Measurements from ENCODE around the gene KRTAP5-11.
"Not testable (repeated sequence)": the region's sequence is repeated elsewhere in the genome, so short reads cannot be mapped to it uniquely, and the experiment has no call there.

Gene KRTAP5-11

DNA sequence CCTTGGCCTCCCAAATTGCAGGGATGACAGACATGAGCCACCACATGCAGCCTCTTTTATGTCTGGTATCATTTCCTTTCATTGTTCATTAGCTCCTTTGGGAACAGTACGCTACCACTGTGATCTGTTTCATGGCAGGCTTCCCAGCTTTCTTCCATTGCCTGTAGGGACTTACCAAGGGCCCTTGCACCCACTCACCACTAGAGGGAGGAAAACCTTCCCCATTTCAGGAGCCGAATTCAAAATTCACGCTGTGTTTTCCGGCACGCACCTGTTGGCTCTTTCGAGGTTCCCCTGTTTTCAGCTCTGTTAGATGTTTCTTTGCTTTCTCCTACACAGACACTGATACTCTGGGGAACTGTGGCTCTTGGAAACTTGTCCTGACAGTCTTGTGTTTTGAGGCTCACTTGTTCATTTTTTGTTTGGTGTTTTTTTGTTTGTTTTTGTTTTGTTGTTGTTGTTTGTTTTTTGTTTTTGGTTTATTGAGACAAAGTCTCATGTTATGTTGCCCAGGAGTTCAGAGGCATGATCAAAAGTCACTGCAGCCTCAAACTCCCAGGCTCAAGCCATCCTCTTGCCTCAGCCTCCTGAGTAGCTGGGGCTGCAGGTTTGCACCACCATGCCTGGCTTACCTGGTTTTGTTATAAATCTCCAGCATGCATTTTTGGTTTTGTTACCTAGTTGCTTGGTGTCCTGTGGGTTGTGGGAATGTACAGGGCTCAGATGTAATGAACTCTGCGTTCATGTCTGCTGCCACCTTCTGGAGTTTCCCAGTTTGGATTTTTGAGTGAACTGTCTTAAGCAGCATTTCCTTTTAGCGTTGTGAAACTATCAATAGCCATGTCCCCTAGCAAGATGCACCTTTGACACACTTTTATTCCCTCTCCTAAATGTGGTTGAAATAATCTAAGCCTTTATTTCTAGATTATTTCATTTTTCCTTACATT lies 2.3 kb downstream of the KRTAP5-11 start:
- DNase-seq (ENCODE audit: low read depth) = no peak

- DNase-seq (ENCODE audit: low read depth) = not testable (repeated sequence)
Measured at GRCh38 chr11:71579513-71579912, 3.2 kb downstream of the KRTAP5-11 start.

DNA sequence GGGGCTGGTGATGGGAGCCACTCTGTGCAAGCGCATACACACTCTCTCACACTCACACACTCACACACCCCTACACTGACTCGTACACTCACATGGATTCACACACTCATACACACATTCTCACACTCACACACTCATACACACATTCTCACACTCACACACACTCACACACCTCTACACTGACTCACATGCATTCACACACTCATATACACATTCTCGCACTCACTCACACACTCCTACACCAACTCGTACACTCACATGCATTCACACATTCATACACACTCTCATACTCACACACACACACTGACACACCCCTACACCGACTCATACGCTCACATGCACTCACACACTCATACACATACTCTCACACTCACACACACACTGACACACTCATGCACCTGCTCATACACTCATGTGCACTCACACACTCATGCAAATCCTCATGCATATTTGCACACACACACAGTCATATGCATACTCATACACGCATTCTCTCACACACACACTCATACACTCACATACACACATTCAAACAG lies 5.1 kb downstream of the KRTAP5-11 start:
- DNase-seq (ENCODE audit: low read depth) = no peak

DNA sequence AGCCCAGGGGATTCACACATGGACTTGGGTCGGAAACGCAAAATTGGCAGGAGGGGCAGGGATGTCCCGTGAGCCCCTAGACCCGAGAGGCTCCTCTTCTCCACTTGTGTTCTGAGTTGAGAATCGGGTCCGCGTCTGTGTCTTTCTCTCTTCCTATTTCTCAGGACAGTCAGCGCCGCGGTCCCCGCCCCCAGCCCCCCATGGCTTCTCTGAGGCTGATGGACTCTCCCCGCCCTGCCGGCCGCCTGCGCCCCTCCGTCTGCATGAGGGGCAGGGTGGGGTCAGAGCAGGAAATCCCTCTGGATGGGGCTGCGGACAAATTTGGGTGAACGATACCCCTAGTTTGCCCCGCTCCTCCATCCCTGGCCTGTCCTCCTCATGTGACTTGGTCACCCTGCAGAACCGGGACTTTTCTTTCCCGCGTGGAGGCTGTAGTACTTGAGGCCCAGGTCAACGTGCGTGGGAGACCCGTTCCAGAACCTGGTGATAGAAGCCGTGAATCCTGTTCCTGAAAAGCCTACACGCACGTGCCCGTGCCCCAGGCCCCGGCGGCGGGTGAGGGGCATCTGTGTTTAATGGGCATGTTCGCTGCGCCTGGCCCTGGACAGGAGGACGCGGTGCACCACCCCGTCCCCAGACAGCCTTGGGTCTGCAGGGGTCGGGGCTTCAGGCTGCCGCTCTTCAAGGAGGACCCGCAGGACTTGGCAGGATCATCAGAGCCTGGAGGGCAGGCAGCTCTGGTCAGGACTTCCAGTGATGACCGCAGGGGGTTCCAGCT lies 5.8 kb downstream of the KRTAP5-11 start:
- DNase-seq (ENCODE audit: low read depth) = not testable (repeated sequence)

DNA sequence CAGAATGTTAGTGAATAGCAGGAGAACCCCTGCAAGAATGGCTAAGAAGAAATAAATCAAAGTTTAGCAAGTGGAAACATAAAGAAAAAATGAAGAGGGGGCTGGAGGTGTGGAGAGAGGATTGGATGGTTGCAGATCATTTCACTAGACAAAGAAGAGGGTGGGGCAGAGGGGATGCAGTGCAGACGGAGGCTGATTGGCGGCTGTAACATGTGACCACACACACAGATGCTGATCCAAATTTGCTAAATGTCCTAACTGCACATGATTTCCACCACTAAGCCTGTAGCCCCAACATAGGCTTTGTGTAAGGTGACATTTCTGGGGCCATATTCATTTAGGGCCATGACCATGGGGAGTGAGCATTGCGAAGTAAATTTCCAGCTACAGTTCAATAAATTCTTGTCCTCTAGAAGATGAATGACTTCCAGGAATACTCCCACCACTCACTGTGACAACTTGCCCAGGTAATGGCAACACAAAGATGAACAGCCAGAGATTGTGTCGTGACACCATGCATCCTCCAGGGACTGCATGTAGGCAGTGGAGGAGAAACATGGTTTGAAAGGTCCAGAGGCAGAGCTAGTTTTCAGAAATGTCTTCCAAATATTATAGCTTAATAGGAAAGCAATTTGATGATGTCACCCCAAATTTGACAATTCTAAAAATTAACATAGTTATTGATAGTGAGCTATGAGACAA lies 6.8 kb downstream of the KRTAP5-11 start:
- DNase-seq (ENCODE audit: low read depth) = no peak

DNA sequence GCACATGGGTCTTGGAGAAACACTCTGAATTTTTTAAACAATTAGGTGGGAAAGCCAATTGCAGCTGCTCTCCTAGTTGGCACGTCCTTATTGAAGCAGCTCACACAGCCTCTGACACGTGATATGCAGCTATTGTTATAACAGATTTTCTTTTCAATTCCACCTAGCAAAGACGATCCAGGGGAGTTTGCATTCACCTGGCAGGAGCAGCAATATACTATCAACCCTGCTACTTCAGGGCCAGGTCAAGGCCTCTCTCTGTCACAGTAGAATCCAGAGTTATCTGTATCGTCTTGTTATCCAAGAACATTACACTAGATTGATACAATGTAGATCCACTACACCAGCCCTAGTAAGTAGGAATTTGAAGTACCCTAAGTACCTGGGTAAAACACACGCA lies 8.3 kb downstream of the KRTAP5-11 start:
- DNase-seq (ENCODE audit: low read depth) = no peak

- DNase-seq (ENCODE audit: low read depth) = no peak
Measured at GRCh38 chr11:71572811-71573210, 9.9 kb downstream of the KRTAP5-11 start.

DNA sequence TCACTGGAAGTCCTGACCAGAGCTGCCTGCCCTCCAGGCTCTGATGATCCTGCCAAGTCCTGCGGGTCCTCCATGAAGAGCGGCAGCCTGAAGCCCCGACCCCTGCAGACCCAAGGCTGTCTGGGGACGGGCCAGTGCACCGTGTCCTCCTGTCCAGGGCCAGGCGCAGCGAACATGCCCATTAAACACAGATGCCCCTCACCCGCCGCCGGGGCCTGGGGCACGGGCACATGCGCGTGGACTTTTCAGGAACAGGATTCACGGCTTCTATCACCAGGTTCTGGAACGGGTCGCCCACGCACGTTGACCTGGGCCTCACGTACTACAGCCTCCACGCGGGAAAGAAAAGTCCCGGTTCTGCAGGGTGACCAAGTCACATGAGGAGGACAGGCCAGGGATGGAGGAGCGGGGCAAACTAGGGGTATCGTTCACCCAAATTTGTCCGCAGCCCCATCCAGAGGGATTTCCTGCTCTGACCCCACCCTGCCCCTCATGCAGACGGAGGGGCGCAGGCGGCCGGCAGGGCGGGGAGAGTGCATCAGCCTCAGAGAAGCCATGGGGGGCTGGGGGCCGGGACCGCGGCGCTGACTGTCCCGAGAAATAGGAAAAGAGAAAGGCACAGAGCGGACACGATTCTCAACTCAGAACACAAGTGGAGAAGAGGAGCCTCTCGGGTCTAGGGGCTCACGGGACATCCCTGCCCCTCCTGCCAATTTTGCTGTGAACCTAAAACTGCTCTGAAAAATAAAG lies 11.4 kb downstream of the KRTAP5-11 start:
- not testable (repeated sequence) for DNase-seq (ENCODE audit: low read depth)

GRCh38 chr11:71568704-71569349 lies 13.8 kb downstream of the KRTAP5-11 start:
- no peak for DNase-seq (ENCODE audit: low read depth)

GRCh38 chr11:71567633-71568032 lies 15.0 kb downstream of the KRTAP5-11 start:
- DNase-seq (ENCODE audit: low read depth) = not testable (repeated sequence)

- not testable (repeated sequence) for DNase-seq (ENCODE audit: low read depth)
Measured at GRCh38 chr11:71566626-71567599, 15.8 kb downstream of the KRTAP5-11 start.

DNA sequence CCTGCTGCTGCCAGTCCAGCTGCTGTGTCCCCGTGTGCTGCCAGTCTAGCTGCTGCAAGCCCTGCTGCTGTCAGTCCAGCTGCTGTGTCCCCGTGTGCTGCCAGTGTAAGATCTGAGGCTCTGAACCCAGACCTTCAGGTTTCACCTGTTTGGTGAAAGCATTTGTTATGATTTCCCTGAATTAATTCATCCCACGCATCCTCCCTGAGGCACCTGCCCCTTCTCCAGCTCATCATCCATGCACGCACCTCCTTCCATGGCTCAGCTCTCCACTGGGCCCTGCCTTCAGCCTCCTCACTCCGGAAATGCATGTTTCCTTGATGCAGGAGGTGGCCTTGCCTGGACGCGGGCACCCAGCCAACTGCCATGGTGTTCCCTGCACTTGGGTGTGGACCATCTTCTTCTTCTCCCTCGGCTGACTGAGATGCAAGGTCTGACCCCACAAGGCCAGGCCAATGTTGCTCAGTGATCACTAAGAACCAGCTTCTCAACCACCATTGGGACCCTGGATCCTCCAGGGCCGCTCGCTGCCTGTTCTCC lies 16.5 kb downstream of the KRTAP5-11 start:
- DNase-seq (ENCODE audit: low read depth) = no peak

DNA sequence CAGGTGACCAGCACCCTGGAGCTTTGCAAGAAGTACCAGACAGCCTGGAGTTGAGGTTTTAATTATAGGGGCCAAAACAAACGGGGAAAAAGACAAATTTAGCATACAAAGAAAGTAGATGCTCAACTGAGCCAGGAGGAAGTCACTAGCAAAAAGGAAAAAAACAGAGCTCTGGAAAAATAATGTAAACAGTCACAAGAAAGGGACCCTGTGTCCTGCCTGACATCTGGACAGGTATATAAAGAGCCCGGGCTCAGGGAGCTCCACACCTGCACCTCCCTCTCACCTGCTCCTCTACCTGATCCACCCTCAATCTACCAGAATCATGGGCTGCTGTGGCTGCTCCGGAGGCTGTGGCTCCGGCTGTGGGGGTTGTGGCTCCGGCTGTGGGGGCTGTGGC lies 17.4 kb downstream of the KRTAP5-11 start, which contains the start of gene KRTAP5-10:
Gene KRTAP5-10 (plus strand): TSS at position 301 of the 400 bp plus-strand sequence. CDS start 25 bp downstream, at position 326.
- DNase-seq (ENCODE audit: low read depth) = no peak

- no peak for DNase-seq (ENCODE audit: low read depth)
Measured at GRCh38 chr11:71564430-71564829, 18.2 kb downstream of the KRTAP5-11 start.

DNA sequence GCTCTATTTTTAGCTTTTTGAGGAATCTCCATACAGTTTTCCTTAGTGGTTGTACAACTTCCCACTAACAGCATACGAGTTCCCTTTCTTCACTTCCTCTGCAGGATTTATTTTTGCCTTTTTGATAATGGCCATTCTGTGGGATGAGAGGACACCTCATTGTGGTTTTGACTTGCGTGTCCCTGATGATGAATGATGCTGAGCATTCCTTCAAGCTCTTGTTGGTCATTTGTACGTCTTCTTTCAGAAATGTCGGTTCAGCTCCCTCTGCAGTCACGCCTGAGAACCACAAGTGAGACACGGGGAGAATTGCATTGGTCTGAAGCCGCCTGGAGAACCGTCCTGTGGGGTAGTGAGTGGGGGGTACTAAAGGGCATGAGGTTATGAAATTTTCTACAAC lies 19.3 kb downstream of the KRTAP5-11 start:
- DNase-seq (ENCODE audit: low read depth) = no peak

DNA sequence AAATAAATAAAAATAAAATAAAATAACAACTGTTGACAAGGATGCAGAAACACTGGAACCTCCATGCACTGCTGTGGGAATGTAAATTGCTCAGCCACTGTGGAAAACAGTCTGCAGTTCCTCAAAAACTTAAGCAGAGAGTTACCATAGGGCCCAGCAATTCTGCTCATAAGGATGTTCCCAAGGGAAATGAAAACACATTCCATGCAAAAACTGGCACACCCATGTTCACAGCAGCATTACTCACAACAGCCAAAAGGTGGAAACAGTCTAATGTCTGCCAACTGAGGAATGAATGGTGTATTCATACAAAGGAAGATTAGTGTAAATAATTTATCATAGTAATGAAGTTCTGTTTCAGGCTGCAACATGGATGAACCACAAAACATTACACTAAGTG lies 20.6 kb downstream of the KRTAP5-11 start:
- DNase-seq (ENCODE audit: low read depth) = no peak

GRCh38 chr11:71558996-71559395 lies 23.7 kb downstream of the KRTAP5-11 start:
- no peak for DNase-seq (ENCODE audit: low read depth)

DNA sequence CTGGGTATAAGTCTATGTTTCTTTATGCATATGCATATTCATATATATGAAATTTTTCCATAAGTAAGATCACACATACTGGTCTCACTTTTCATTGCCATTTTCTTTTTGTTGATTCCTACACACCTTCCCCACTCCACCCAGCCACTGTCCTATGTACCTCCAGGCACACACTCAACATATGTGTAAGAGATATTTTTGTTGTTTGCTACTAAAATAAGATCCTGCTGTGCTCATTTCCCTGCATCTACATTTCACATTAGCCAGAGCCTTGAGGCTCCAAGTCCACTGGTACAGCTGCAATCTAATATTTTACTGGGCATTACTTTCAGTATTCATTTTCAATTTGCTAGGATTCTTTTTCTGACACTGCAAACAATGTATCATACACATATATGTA lies 25.4 kb downstream of the KRTAP5-11 start:
- no peak for DNase-seq (ENCODE audit: low read depth)

DNA sequence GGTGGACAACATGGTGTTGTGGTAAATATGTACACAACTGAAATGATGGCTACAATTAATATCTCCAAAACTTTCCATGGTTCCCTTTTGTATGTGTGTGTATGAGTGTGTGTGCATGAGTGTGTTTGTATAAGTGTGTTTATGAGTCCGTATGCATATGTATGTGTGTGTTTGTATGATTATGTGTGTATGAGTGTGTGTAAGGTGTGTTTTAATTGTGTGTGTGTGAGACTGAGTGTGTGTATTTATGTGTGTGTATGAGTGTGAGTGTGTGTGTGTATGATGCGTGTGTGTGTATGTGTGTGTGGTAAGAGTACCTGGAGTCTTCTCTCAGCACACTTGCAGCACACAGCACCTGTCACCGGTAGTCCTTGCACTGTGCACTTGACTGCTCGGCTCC lies 26.7 kb downstream of the KRTAP5-11 start:
- no peak for DNase-seq (ENCODE audit: low read depth)
